CD4-positive, alpha-beta T cell (primary cell): ENCODE results near the gene C22orf31. TPM values are rescaled to one million over a fixed set of nuclear protein-coding genes. Genes with fewer than 3 reads are reported as not detected.

Source experiments
- ATAC-seq: fragments of 200-7000 bp; cut with Tn5 transposase; one replicate; pipeline ENCODE4 v1.10.0; 2022; ENCODE audit warnings: mild to moderate bottlenecking; ENCODE audit not compliant: poor library complexity
- CTCF ChIA-PET: fragments of 350-600 bp; sonication (Branson Sonifier 250); formaldehyde crosslinking; loops from one replicate; lab custom pipeline; 2021; ENCODE audit warnings: antibody characterized with exemption, inconsistent platforms; lab: Charles Lee
- POLR2A ChIA-PET: fragments of 350-600 bp; sonication (Branson Sonifier 250); formaldehyde crosslinking; loops from one replicate; lab custom pipeline; 2021; ENCODE audit warnings: antibody characterized with exemption, inconsistent platforms; lab: Charles Lee
- DNase-seq, 14 experiments: peaks; one replicate each; pipeline ENCODE4 v3.0.0-alpha.2; 2013 to 2020; ENCODE audit warnings: mixed read lengths in 2 of 14
- H3K27ac ChIP-seq, 2 donors: one replicate each; pipeline versions ENCODE4 v1.5.1 to v1.7.0; 2013; ENCODE audit warnings: low read length in 2 of 2, low read depth in 1 of 2, mild to moderate bottlenecking in 1 of 2
- H3K27me3 ChIP-seq, 2 experiments: 1 replicate in 1 of 2; 2 replicates in 1 of 2; pipeline versions ENCODE4 v1.6.1 to v1.7.0; 2013; ENCODE audit warnings: low read length in 2 of 2, control low read depth in 1 of 2, mild to moderate bottlenecking in 1 of 2, moderate library complexity in 1 of 2; ENCODE audit not compliant: insufficient read depth in 2 of 2, control insufficient read depth in 1 of 2
- H3K36me3 ChIP-seq: one replicate; pipeline ENCODE4 v1.6.1; 2013; ENCODE audit warnings: low read length, control low read depth; ENCODE audit not compliant: insufficient read depth
- H3K4me1 ChIP-seq: one replicate; pipeline ENCODE4 v1.6.1; 2013; ENCODE audit warnings: low read length, control low read depth; ENCODE audit not compliant: insufficient read depth
- H3K4me3 ChIP-seq: one replicate; pipeline ENCODE4 v1.5.1; 2013; ENCODE audit warnings: mild to moderate bottlenecking, low read length, moderate library complexity
- H3K9me3 ChIP-seq, 2 experiments: 1 replicate in 1 of 2; 2 replicates in 1 of 2; pipeline versions ENCODE4 v1.6.1 to v1.7.0; 2013; ENCODE audit warnings: low read length in 2 of 2, mild to moderate bottlenecking in 2 of 2, control low read depth in 1 of 2, moderate library complexity in 1 of 2; ENCODE audit not compliant: control insufficient read depth in 1 of 2, insufficient read depth in 1 of 2
- H3K27ac Mint-ChIP-seq: one replicate; pipeline ENCODE4 v1.8.0; 2020; ENCODE audit warnings: mixed read lengths
- H3K27me3 Mint-ChIP-seq: one replicate; pipeline ENCODE4 v1.8.0; 2021; ENCODE audit warnings: mixed read lengths
- H3K36me3 Mint-ChIP-seq: one replicate; pipeline ENCODE4 v1.8.0; 2021; ENCODE audit warnings: low read depth, mixed read lengths
- H3K4me1 Mint-ChIP-seq: one replicate; pipeline ENCODE4 v1.8.0; 2021; ENCODE audit warnings: low read depth, mixed read lengths
- H3K4me3 Mint-ChIP-seq: one replicate; pipeline ENCODE4 v1.8.0; 2020; ENCODE audit warnings: mild to moderate bottlenecking, mixed read lengths
- H3K9me3 Mint-ChIP-seq: one replicate; pipeline ENCODE4 v1.8.0; 2020; ENCODE audit warnings: mixed read lengths
- CTCF ChIP-seq: fragments of 200-600 bp; IDR thresholded peaks from one replicate; pipeline ENCODE4 v1.8.0; 2022; ENCODE audit warnings: antibody characterized with exemption, mild to moderate bottlenecking
- intact Hi-C, 2 experiments: fragments of 100-400 bp; cut with DNase I in 1 of 2; cut with micrococcal nuclease in 1 of 2; formaldehyde crosslinking; loops; one replicate each; pipeline versions ENCODE4 v1.15.1 to v1.9.0; 2023 to 2025; cut with DNase I, micrococcal nuclease
- total RNA-seq, 174 experiments: library from RNA in 2 of 174; stranded (reverse) in 2 of 174; gene quantifications; one replicate each; pipeline ENCODE4 v1.2.3 and lab custom pipeline; 2021 to 2026

The C22orf31 gene
- total RNA-seq, 2 experiments from 2014 or later: not detected

GRCh38 chr22:29054251-29054767 is 7.3 kb downstream of the C22orf31 start:
- Mint-ChIP-seq H3K4me3 (no peak overlapping the region), H3K4me1 (no peaks in the 10 kb centered on the region), H3K9me3 (no peaks in the 10 kb centered on the region), H3K27ac (no peak overlapping the region), H3K27me3 (no peaks in the 10 kb centered on the region), H3K36me3 (no peaks in the 10 kb centered on the region)
- Histone ChIP-seq H3K9me3 (no peaks in the 10 kb centered on the region), H3K36me3 (no peaks in the 10 kb centered on the region), H3K4me3 (no peak overlapping the region), H3K27ac (no peak overlapping the region), H3K4me1 (no peaks in the 10 kb centered on the region), H3K27me3 (no peaks in the 10 kb centered on the region)
- ChIA-PET CTCF (no interaction called here), POLR2A (no interaction called here)
- DNase-seq (no peak), ATAC-seq (no peak)
- no peak for TF ChIP-seq CTCF
- intact Hi-C loops: no loop called here

- Histone ChIP-seq H3K4me1 (no peaks in the 10 kb centered on the region), H3K36me3 (no peaks in the 10 kb centered on the region), H3K9me3 (no peaks in the 10 kb centered on the region), H3K27me3 (no peaks in the 10 kb centered on the region), H3K4me3 (no peak overlapping the region), H3K27ac (no peak overlapping the region)
- ChIA-PET POLR2A (no interaction called here), CTCF (no interaction called here)
- Mint-ChIP-seq H3K27me3 (no peaks in the 10 kb centered on the region), H3K9me3 (no peaks in the 10 kb centered on the region), H3K4me1 (no peaks in the 10 kb centered on the region), H3K27ac (no peak overlapping the region), H3K36me3 (no peaks in the 10 kb centered on the region), H3K4me3 (no peak overlapping the region)
- DNase-seq: no peak
- TF ChIP-seq CTCF: no peak
- intact Hi-C loops: no loop called here
- ATAC-seq: no peak
Observed at GRCh38 chr22:29053048-29053702, 8.5 kb downstream of the C22orf31 start.

- intact Hi-C loops: no loop called here
- CTCF ChIA-PET: no interaction called here
- no peak for ATAC-seq
Observed at GRCh38 chr22:29050457-29050856, 11.2 kb downstream of the C22orf31 start.

More at GRCh38 chr22:29050457-29050856, 11.2 kb downstream of the C22orf31 start:
- Histone ChIP-seq H3K36me3 (no peaks in the 10 kb centered on the region), H3K9me3 (no peaks in the 10 kb centered on the region), H3K4me3 (no peak overlapping the region), H3K4me1 (no peaks in the 10 kb centered on the region), H3K27ac (no peak overlapping the region), H3K27me3 (no peaks in the 10 kb centered on the region)
- DNase-seq: no peak
- Mint-ChIP-seq H3K4me1 (no peaks in the 10 kb centered on the region), H3K9me3 (no peaks in the 10 kb centered on the region), H3K36me3 (no peaks in the 10 kb centered on the region), H3K27ac (no peak overlapping the region), H3K4me3 (no peak overlapping the region), H3K27me3 (no peaks in the 10 kb centered on the region)
- TF ChIP-seq CTCF: no peak
- POLR2A ChIA-PET: no interaction called here
